Neural progenitor cell (in vitro differentiated cells): ENCODE data around the gene KLHL11. TPM values are rescaled to one million over a fixed set of nuclear protein-coding genes. Genes with fewer than 3 reads are reported as not detected.

Experiments
- DNase-seq: peaks from one replicate; pipeline ENCODE4 v3.0.0-alpha.2; 2016; ENCODE audit warnings: low spot score
- H2AFZ ChIP-seq: fragments of 200-600 bp; sonication (generic); replicated peaks from 2 replicates; pipeline ENCODE4 v1.6.1; 2016; ENCODE audit warnings: antibody characterized with exemption
- H3F3A ChIP-seq: fragments of 200-600 bp; sonication (generic); 2 replicates; pipeline ENCODE4 v1.6.1; 2016; ENCODE audit warnings: antibody characterized with exemption, low read depth
- H3K27ac ChIP-seq: fragments of 200-600 bp; sonication (generic); 2 replicates; pipeline ENCODE4 v1.5.1; 2016; ENCODE audit warnings: mild to moderate bottlenecking
- H3K27me3 ChIP-seq: fragments of 200-600 bp; sonication (generic); 2 replicates; pipeline ENCODE4 v1.6.1; 2016; ENCODE audit warnings: mild to moderate bottlenecking, moderate library complexity
- H3K36me3 ChIP-seq: fragments of 200-600 bp; sonication (generic); 2 replicates; pipeline ENCODE4 v1.5.1; 2016
- H3K4me1 ChIP-seq: fragments of 200-600 bp; sonication (generic); 2 replicates; pipeline ENCODE4 v1.6.1; 2016; ENCODE audit warnings: mixed run types
- H3K4me2 ChIP-seq: fragments of 200-600 bp; sonication (generic); 2 replicates; pipeline ENCODE4 v1.6.1; 2016
- H3K4me3 ChIP-seq: fragments of 200-600 bp; sonication (generic); 2 replicates; pipeline ENCODE4 v1.5.1; 2016
- H3K79me2 ChIP-seq: fragments of 200-600 bp; sonication (generic); 2 replicates; pipeline ENCODE4 v1.6.1; 2016; ENCODE audit warnings: low read depth
- H3K9ac ChIP-seq: fragments of 200-600 bp; sonication (generic); 2 replicates; pipeline ENCODE4 v1.6.1; 2016
- H3K9me3 ChIP-seq: fragments of 200-600 bp; sonication (generic); 2 replicates; pipeline ENCODE4 v1.5.1; 2016; ENCODE audit warnings: low read depth
- H4K20me1 ChIP-seq: fragments of 200-600 bp; sonication (generic); 2 replicates; pipeline ENCODE4 v1.6.1; 2016; ENCODE audit warnings: low read depth
- H3K27ac Mint-ChIP-seq: 3 replicates; pipeline ENCODE4 v1.8.0; 2021; ENCODE audit warnings: mixed read lengths
- H3K27me3 Mint-ChIP-seq: 2 replicates; pipeline ENCODE4 v1.8.0; 2022; ENCODE audit warnings: low read depth, mild to moderate bottlenecking, inconsistent platforms, moderate library complexity, mixed read lengths; ENCODE audit not compliant: insufficient read depth
- H3K36me3 Mint-ChIP-seq: 3 replicates; pipeline ENCODE4 v1.8.0; 2021; ENCODE audit warnings: mixed read lengths
- H3K4me1 Mint-ChIP-seq: 3 replicates; pipeline ENCODE4 v1.8.0; 2021; ENCODE audit warnings: mixed read lengths
- H3K4me3 Mint-ChIP-seq: 3 replicates; pipeline ENCODE4 v1.8.0; 2021; ENCODE audit warnings: mild to moderate bottlenecking, moderate library complexity, mixed read lengths
- H3K9me3 Mint-ChIP-seq: 3 replicates; pipeline ENCODE4 v1.8.0; 2020; ENCODE audit warnings: mixed read lengths
- EZH2 ChIP-seq: fragments of 200-600 bp; sonication (generic); IDR thresholded peaks from 2 replicates; pipeline ENCODE4 v1.6.1; 2017; ENCODE audit warnings: antibody characterized with exemption, mild to moderate bottlenecking, moderate library complexity
- EZH2phosphoT487 ChIP-seq: fragments of 200-600 bp; sonication (generic); IDR thresholded peaks from 2 replicates; pipeline ENCODE4 v1.6.1; 2017; ENCODE audit warnings: antibody characterized with exemption
- total RNA-seq: library from RNA; depleted of rRNA; stranded (reverse); fragments of >200 nt; gene quantifications from 2 replicates; pipeline ENCODE4 v1.2.3, GENCODE V29; 2015; ENCODE audit warnings: low replicate concordance
- TF ChIP-seq, protein P1 (sequence below): fragments of 200-600 bp; sonication (generic); IDR thresholded peaks from 2 replicates; pipeline ENCODE4 v1.5.1; 2017; ENCODE audit warnings: antibody characterized with exemption, mild to moderate bottlenecking

The KLHL11 gene
- total RNA-seq, 1 donor from 2014 or later: 28.5 TPM

DNA sequence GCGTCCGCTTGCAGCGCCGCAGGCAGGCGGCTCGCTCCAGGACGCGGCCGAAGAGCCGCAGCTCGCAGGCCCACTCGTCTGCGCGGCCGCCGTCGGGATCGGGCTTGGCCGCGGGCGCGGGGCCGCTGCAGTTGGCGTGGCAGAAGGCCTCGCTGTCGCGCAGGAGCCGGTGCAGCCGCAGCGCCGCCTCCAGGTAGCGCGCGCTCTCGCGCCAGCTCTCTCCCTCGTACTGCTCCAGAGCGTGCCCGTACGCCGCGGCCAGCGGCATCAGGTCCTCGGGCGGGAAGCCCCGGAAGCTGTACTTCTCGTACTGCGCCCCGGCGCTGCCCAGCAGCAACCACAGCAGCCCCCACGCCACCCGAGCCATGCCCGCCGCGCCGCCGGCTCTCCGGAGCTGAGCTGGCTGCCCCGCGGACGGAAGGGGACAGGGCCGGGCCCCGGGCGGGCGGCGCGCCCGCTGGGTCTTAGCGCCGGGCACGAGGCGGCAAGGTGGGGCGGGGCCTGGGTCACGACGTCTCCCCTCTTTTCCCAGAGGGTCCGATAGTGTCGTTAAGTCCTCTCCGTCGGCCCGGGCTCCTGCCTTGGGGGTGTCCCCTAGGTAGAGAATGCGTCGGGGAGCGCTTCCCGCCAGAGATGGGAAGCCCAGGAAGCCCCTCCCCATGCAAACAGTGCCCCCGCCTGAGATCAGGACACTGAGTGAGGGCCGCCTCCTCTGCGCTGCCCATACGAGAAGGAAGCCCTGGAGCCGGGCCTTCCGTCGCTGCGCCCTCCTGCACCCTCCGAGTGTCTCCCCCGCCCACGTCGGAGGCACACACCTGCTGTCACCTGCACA lies 53.5 kb downstream of the KLHL11 start, which contains the start of gene P3H4:
Gene P3H4, minus strand, starts transcription at position 401 of the 832 bp plus-strand sequence. Its CDS starts 34 bp downstream, at position 367.
- Histone ChIP-seq H2AFZ (peak within 1 kb of the TSS; percentile 98), H3F3A (peaks cover 20% of the 10 kb centered on the region), H3K27ac (peak within 1 kb of the TSS; percentile 26), H3K4me1 (peaks cover 24% of the 10 kb centered on the region), H3K4me3 (peak within 1 kb of the TSS; percentile 85), H3K27me3 (no peaks in the 10 kb centered on the region), H3K36me3 (no peaks in the 10 kb centered on the region), H3K4me2 (peak within 1 kb of the TSS; percentile 97), H3K9ac (no peak within 1 kb of the TSS), H3K79me2 (peaks cover 62% of the 10 kb centered on the region), H3K9me3 (no peaks in the 10 kb centered on the region), H4K20me1 (peaks cover 13% of the 10 kb centered on the region)
- Mint-ChIP-seq H3K36me3 (peaks cover 18% of the 10 kb centered on the region), H3K27ac (peak within 1 kb of the TSS; percentile 96), H3K9me3 (no peaks in the 10 kb centered on the region), H3K27me3 (peaks cover 9% of the 10 kb centered on the region), H3K4me1 (peaks cover 28% of the 10 kb centered on the region), H3K4me3 (peak within 1 kb of the TSS; percentile 95)
- DNase-seq: peak; percentile 90
- TF ChIP-seq, protein P1, sequence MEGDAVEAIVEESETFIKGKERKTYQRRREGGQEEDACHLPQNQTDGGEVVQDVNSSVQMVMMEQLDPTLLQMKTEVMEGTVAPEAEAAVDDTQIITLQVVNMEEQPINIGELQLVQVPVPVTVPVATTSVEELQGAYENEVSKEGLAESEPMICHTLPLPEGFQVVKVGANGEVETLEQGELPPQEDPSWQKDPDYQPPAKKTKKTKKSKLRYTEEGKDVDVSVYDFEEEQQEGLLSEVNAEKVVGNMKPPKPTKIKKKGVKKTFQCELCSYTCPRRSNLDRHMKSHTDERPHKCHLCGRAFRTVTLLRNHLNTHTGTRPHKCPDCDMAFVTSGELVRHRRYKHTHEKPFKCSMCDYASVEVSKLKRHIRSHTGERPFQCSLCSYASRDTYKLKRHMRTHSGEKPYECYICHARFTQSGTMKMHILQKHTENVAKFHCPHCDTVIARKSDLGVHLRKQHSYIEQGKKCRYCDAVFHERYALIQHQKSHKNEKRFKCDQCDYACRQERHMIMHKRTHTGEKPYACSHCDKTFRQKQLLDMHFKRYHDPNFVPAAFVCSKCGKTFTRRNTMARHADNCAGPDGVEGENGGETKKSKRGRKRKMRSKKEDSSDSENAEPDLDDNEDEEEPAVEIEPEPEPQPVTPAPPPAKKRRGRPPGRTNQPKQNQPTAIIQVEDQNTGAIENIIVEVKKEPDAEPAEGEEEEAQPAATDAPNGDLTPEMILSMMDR: peak; percentile 64
- TF ChIP-seq EZH2phosphoT487: no peak
- TF ChIP-seq EZH2: no peak

GRCh38 chr17:41810659-41811548 lies 54.3 kb downstream of the KLHL11 start:
- DNase-seq: peak; percentile 55
- Histone ChIP-seq H3F3A (peaks cover 20% of the 10 kb centered on the region), H3K36me3 (no peaks in the 10 kb centered on the region), H3K9me3 (no peaks in the 10 kb centered on the region), H3K4me1 (peaks cover 24% of the 10 kb centered on the region), H4K20me1 (peaks cover 13% of the 10 kb centered on the region), H3K79me2 (peaks cover 54% of the 10 kb centered on the region), H3K4me2 (peak overlapping the region; percentile 97), H3K4me3 (peak overlapping the region; percentile 85), H3K9ac (no peak overlapping the region), H3K27me3 (no peaks in the 10 kb centered on the region), H3K27ac (no peak overlapping the region), H2AFZ (peak overlapping the region; percentile 98)
- peaks cover 26% of the 10 kb centered on the region for H3K4me1 Mint-ChIP-seq
- peak overlapping the region; percentile 87 for H3K27ac Mint-ChIP-seq
- no peak for TF ChIP-seq EZH2phosphoT487
- no peak for TF ChIP-seq EZH2
- TF ChIP-seq, protein P1: no peak
- no peaks in the 10 kb centered on the region for H3K9me3 Mint-ChIP-seq
- peaks cover 16% of the 10 kb centered on the region for H3K36me3 Mint-ChIP-seq
- H3K4me3 Mint-ChIP-seq: peak overlapping the region; percentile 84
- H3K27me3 Mint-ChIP-seq: peaks cover 9% of the 10 kb centered on the region

- peaks cover 13% of the 10 kb centered on the region for H4K20me1 ChIP-seq
- no peak overlapping the region for H3K27ac Mint-ChIP-seq
- no peaks in the 10 kb centered on the region for H3K9me3 ChIP-seq
- peaks cover 12% of the 10 kb centered on the region for H3K4me1 ChIP-seq
- H3K9ac ChIP-seq: no peak overlapping the region
- H3K36me3 ChIP-seq: no peaks in the 10 kb centered on the region
- no peak for TF ChIP-seq EZH2phosphoT487
- TF ChIP-seq, protein P1: no peak
- no peak for TF ChIP-seq EZH2
- H3K4me3 Mint-ChIP-seq: no peak overlapping the region
- no peak overlapping the region for H3K27ac ChIP-seq
- H3K79me2 ChIP-seq: peaks cover 24% of the 10 kb centered on the region
- no peak overlapping the region for H3K4me2 ChIP-seq
- no peaks in the 10 kb centered on the region for H3K9me3 Mint-ChIP-seq
- DNase-seq: no peak
- peaks cover 19% of the 10 kb centered on the region for H3K36me3 Mint-ChIP-seq
- H3K4me3 ChIP-seq: no peak overlapping the region
- peaks cover 6% of the 10 kb centered on the region for H3K27me3 Mint-ChIP-seq
- peaks cover 12% of the 10 kb centered on the region for H3K4me1 Mint-ChIP-seq
- H3F3A ChIP-seq: peaks cover 8% of the 10 kb centered on the region
- no peak overlapping the region for H2AFZ ChIP-seq
- H3K27me3 ChIP-seq: no peaks in the 10 kb centered on the region
Observed at GRCh38 chr17:41806685-41807445, 58.4 kb downstream of the KLHL11 start.
